K562 (cell line): ENCODE data around the gene PRPF6. TPM values are rescaled to one million over a fixed set of nuclear protein-coding genes. Genes with fewer than 3 reads are reported as not detected.

Experiments
- CREB3L1 ChIP-seq: fragments of 450-650 bp; IDR thresholded peaks from 2 replicates; pipeline ENCODE4 v1.6.1; 2014; ENCODE audit warnings: low read depth, mild to moderate bottlenecking, moderate library complexity, borderline replicate concordance
- HMGXB4 ChIP-seq: sonication (generic); formaldehyde crosslinking; IDR thresholded peaks from 2 replicates; pipeline ENCODE4 v1.8.1; 2023; ENCODE audit warnings: mild to moderate bottlenecking, missing genetic modification reagents
- L3MBTL2 ChIP-seq: fragments of 450-650 bp; IDR thresholded peaks from 2 replicates; pipeline ENCODE4 v1.6.1; 2016; ENCODE audit warnings: mild to moderate bottlenecking, moderate library complexity
- NR2C2 ChIP-seq, 2 experiments: fragments of 200-800 bp in 1 of 2; sonication (Bioruptor generic) in 1 of 2; sonication (generic) in 1 of 2; formaldehyde crosslinking in 1 of 2; IDR thresholded peaks; 2 replicates each; pipeline versions ENCODE4 v1.6.1 to v1.8.0; 2016 to 2022; ENCODE audit warnings: mild to moderate bottlenecking in 1 of 2, missing compliant biosample characterization in 1 of 2, missing genetic modification characterization in 1 of 2, missing genetic modification reagents in 1 of 2
- PRMT5 ChIP-seq: sonication (generic); formaldehyde crosslinking; IDR thresholded peaks from 2 replicates; pipeline ENCODE4 v1.5.0; 2020; ENCODE audit warnings: missing genetic modification reagents
- STAT6 ChIP-seq: sonication (generic); formaldehyde crosslinking; IDR thresholded peaks from 2 replicates; pipeline ENCODE4 v1.8.1; 2023; ENCODE audit warnings: mild to moderate bottlenecking, missing genetic modification reagents
- ZNF511 ChIP-seq: sonication (generic); formaldehyde crosslinking; IDR thresholded peaks from 2 replicates; pipeline ENCODE4 v1.8.0; 2022; ENCODE audit warnings: mild to moderate bottlenecking, missing genetic modification reagents
- ZNF589 ChIP-seq: fragments of 200-800 bp; sonication (Bioruptor generic); IDR thresholded peaks from 2 replicates; pipeline ENCODE4 v1.6.1; 2016; ENCODE audit warnings: low read depth, missing genetic modification characterization, missing compliant biosample characterization
- polyA plus RNA-seq, 8 experiments: library from polyadenylated mRNA; depleted of rRNA in 4 of 8; stranded (reverse) in 5 of 8; unstranded in 3 of 8; fragments of >200 nt; fragmentation: Nextera tagmentation in 2 of 8; fragmentation: Illumina TruSeq in 1 of 8; extraction: Ambion mirVana in 2 of 8; extraction: Trizol in 1 of 8; gene quantifications; 2 replicates each; pipeline versions ENCODE4 v1.2.1 to v1.2.3, GENCODE V29; 2011 to 2014; ENCODE audit warnings: inconsistent platforms in 1 of 8, missing spikeins in 1 of 8
- total RNA-seq, 7 experiments: library from RNA; depleted of rRNA in 6 of 7; stranded (reverse); fragments of >200 nt in 6 of 7; fragmentation: Illumina TruSeq in 2 of 7; extraction: Trizol in 2 of 7; gene quantifications; 2 replicates each; pipeline versions ENCODE4 v1.2.1 to v1.2.3, GENCODE V29; 2011 to 2021; ENCODE audit warnings: low replicate concordance in 1 of 7
- TF ChIP-seq, protein P1 (sequence below), 2 experiments: fragments of 450-650 bp; formaldehyde crosslinking in 1 of 2; IDR thresholded peaks; 2 replicates each; pipeline versions ENCODE4 v1.4.0 to v1.6.1; 2014 to 2020; ENCODE audit warnings: mild to moderate bottlenecking in 2 of 2, borderline replicate concordance in 1 of 2, low read depth in 1 of 2

Gene PRPF6
- total and polyA plus RNA-seq, 9 of the 15 experiments (the other 6 are each of a cell fraction or from before 2014, with no cell fraction given): 4.2 to 83.2 (median 59.9) TPM

GRCh38 chr20:64038565-64039292 lies 57.8 kb downstream of the PRPF6 start (continued):
- peak; percentile 70; the same call in 1 of the 2 replicates for TF ChIP-seq CREB3L1
- peak; percentile 67; the same call in 1 of the 2 replicates for TF ChIP-seq PRMT5
- TF ChIP-seq, protein P1, sequence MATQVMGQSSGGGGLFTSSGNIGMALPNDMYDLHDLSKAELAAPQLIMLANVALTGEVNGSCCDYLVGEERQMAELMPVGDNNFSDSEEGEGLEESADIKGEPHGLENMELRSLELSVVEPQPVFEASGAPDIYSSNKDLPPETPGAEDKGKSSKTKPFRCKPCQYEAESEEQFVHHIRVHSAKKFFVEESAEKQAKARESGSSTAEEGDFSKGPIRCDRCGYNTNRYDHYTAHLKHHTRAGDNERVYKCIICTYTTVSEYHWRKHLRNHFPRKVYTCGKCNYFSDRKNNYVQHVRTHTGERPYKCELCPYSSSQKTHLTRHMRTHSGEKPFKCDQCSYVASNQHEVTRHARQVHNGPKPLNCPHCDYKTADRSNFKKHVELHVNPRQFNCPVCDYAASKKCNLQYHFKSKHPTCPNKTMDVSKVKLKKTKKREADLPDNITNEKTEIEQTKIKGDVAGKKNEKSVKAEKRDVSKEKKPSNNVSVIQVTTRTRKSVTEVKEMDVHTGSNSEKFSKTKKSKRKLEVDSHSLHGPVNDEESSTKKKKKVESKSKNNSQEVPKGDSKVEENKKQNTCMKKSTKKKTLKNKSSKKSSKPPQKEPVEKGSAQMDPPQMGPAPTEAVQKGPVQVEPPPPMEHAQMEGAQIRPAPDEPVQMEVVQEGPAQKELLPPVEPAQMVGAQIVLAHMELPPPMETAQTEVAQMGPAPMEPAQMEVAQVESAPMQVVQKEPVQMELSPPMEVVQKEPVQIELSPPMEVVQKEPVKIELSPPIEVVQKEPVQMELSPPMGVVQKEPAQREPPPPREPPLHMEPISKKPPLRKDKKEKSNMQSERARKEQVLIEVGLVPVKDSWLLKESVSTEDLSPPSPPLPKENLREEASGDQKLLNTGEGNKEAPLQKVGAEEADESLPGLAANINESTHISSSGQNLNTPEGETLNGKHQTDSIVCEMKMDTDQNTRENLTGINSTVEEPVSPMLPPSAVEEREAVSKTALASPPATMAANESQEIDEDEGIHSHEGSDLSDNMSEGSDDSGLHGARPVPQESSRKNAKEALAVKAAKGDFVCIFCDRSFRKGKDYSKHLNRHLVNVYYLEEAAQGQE (IDR thresholded peaks at IDR 0.05; ENCODE audit: borderline replicate concordance): peak; percentile 57; the same call in 1 of the 2 replicates
- TF ChIP-seq, protein P1 (CRISPR knock-in tag; IDR thresholded peaks at IDR 0.05; ENCODE audit: low read depth): no peak
- TF ChIP-seq HMGXB4 (CRISPR knock-in tag): peak; percentile 92; the same call in 1 of the 2 replicates
- peak; percentile 78 for TF ChIP-seq ZNF511 (CRISPR knock-in tag)
- TF ChIP-seq ZNF589 (CRISPR knock-in tag): no peak
- TF ChIP-seq NR2C2 (CRISPR knock-in tag; IDR thresholded peaks at IDR 0.05): no peak
- peak; percentile 51; the same call in 1 of the 2 replicates for TF ChIP-seq NR2C2 (tag; IDR thresholded peaks at IDR 0.05)
- 0 out of 2 replicates have a peak, but pooled peaks have one; percentile 71 for TF ChIP-seq STAT6 (CRISPR knock-in tag)
- TF ChIP-seq L3MBTL2: peak; percentile 93
